MCF 10A (cell line): ENCODE measurements around the gene PRM1. TPM values are rescaled to one million over a fixed set of nuclear protein-coding genes. Genes with fewer than 3 reads are reported as not detected.

Source experiments
- BruUV-seq: library from RNA; stranded (reverse); fragments of 400-500 nt; replicated peaks from 2 replicates; lab custom pipeline; 2021; lab: Mats Ljungman, UMichigan
- CTCF ChIA-PET: fragments of 300-600 bp; sonication (Branson Sonifier 250); formaldehyde crosslinking; extraction: SDS; loops from one replicate; lab custom pipeline; 2021; ENCODE audit warnings: antibody characterized with exemption, inconsistent platforms; lab: Yijun Ruan, JAX
- POLR2A ChIA-PET: fragments of 300-600, 350-650 bp; sonication (Branson Sonifier 250); formaldehyde crosslinking; extraction: SDS; loops from one replicate; lab custom pipeline; 2020; ENCODE audit warnings: antibody characterized with exemption, inconsistent platforms; lab: Yijun Ruan, JAX
- DNase-seq: peaks from one replicate; pipeline ENCODE4 v3.0.0-alpha.2; 2018; ENCODE audit not compliant: unreplicated experiment
- H3K27ac Mint-ChIP-seq: one replicate; pipeline ENCODE4 v1.8.0; 2022; ENCODE audit warnings: mild to moderate bottlenecking, low read depth, mixed read lengths; ENCODE audit not compliant: unreplicated experiment
- H3K27me3 Mint-ChIP-seq: one replicate; pipeline ENCODE4 v1.8.0; 2022; ENCODE audit warnings: mixed read lengths; ENCODE audit not compliant: insufficient read depth, unreplicated experiment
- H3K36me3 Mint-ChIP-seq: one replicate; pipeline ENCODE4 v1.8.0; 2022; ENCODE audit warnings: mild to moderate bottlenecking, moderate library complexity, mixed read lengths; ENCODE audit not compliant: insufficient read depth, unreplicated experiment
- H3K4me1 Mint-ChIP-seq: one replicate; pipeline ENCODE4 v1.8.0; 2022; ENCODE audit warnings: mixed read lengths; ENCODE audit not compliant: insufficient read depth, unreplicated experiment
- H3K4me3 Mint-ChIP-seq: one replicate; pipeline ENCODE4 v1.8.0; 2022; ENCODE audit warnings: mild to moderate bottlenecking, moderate library complexity, mixed read lengths; ENCODE audit not compliant: unreplicated experiment
- H3K9me3 Mint-ChIP-seq: one replicate; pipeline ENCODE4 v1.8.0; 2022; ENCODE audit warnings: mixed read lengths; ENCODE audit not compliant: unreplicated experiment
- intact Hi-C: fragments of 100-400 bp; cut with micrococcal nuclease; formaldehyde crosslinking; loops from 2 replicates; pipeline ENCODE4 v1.14.1; 2022
- total RNA-seq: library from RNA; stranded (reverse); gene quantifications from 2 replicates; pipeline ENCODE4 v1.2.3, GENCODE V29; 2022
- TF ChIP-seq, protein P1 (sequence below): fragments of 200-600 bp; IDR thresholded peaks from one replicate; pipeline ENCODE4 v1.8.0; 2022; ENCODE audit warnings: antibody characterized with exemption, mild to moderate bottlenecking; ENCODE audit not compliant: unreplicated experiment

Gene PRM1
- total RNA-seq, 1 experiment from 2014 or later: not detected

DNA sequence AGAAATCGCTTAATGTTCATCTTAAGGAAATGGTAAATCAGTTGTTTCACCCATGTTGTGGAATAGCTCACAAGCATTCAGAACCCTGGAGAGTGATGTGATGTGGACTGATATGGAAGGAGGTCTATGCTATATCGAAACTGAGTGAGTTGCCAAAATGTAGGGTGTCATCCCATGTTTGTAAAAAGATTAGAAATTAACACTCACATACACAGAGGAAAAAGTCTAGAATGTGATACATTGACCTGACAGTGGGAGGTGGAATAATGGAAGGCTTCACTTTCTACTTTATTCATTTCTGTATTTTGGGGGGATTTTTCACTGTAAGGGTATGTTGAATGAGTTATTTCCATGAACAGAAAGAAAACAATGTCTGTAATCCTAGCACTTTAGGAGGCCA is 4.7 kb upstream of the PRM1 start:
- H3K36me3 Mint-ChIP-seq: no peaks in the 10 kb centered on the region
- DNase-seq: no peak
- no peak overlapping the region for H3K27ac Mint-ChIP-seq
- no peak overlapping the region for H3K4me3 Mint-ChIP-seq
- no peaks in the 10 kb centered on the region for H3K9me3 Mint-ChIP-seq
- intact Hi-C loops: no loop called here
- no TSS peak for BruUV-seq
- TF ChIP-seq, protein P1, sequence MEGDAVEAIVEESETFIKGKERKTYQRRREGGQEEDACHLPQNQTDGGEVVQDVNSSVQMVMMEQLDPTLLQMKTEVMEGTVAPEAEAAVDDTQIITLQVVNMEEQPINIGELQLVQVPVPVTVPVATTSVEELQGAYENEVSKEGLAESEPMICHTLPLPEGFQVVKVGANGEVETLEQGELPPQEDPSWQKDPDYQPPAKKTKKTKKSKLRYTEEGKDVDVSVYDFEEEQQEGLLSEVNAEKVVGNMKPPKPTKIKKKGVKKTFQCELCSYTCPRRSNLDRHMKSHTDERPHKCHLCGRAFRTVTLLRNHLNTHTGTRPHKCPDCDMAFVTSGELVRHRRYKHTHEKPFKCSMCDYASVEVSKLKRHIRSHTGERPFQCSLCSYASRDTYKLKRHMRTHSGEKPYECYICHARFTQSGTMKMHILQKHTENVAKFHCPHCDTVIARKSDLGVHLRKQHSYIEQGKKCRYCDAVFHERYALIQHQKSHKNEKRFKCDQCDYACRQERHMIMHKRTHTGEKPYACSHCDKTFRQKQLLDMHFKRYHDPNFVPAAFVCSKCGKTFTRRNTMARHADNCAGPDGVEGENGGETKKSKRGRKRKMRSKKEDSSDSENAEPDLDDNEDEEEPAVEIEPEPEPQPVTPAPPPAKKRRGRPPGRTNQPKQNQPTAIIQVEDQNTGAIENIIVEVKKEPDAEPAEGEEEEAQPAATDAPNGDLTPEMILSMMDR: no peak
- POLR2A ChIA-PET: interaction anchor here (0.5 kb wide), 1 partner anchor 151 kb away, joined by 3 read pairs; no protein-coding TSS in a partner anchor
- H3K4me1 Mint-ChIP-seq: no peaks in the 10 kb centered on the region
- peaks cover 59% of the 10 kb centered on the region for H3K27me3 Mint-ChIP-seq
- CTCF ChIA-PET: no interaction called here

DNA sequence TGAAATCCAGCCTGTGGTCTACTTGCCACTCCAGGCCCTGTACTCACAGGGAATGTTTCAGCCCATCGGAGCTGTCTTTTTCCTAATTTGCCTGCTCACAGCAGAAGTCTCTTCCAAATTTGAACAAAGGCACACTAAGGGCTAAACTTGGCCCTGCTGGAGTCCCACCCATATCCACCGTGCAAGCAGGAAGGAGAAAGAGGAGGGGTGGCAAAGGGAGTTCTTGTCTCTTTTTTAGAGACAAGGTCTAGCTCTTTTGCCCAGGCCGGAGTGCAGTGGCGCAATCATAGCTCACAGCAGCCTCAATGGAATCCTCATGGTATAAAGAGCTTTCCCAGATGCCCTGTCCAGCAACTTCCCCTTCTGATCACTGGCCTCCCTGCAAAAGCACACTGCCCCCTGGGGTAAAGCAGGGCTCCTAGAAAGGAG is 2.7 kb upstream of the PRM1 start:
- ChIA-PET CTCF (interaction anchor here (0.6 to 0.9 kb wide), 3 partner anchors 320 to 1490 kb away, joined by 3 to 4 read pairs (median 3); no protein-coding TSS in a partner anchor), POLR2A (no interaction called here)
- Mint-ChIP-seq H3K9me3 (no peaks in the 10 kb centered on the region), H3K4me3 (no peak overlapping the region), H3K27ac (no peak overlapping the region), H3K27me3 (peaks cover 45% of the 10 kb centered on the region), H3K4me1 (no peaks in the 10 kb centered on the region), H3K36me3 (no peaks in the 10 kb centered on the region)
- intact Hi-C loops: no loop called here
- no TSS peak for BruUV-seq
- no peak for DNase-seq
- TF ChIP-seq, protein P1: no peak

DNA sequence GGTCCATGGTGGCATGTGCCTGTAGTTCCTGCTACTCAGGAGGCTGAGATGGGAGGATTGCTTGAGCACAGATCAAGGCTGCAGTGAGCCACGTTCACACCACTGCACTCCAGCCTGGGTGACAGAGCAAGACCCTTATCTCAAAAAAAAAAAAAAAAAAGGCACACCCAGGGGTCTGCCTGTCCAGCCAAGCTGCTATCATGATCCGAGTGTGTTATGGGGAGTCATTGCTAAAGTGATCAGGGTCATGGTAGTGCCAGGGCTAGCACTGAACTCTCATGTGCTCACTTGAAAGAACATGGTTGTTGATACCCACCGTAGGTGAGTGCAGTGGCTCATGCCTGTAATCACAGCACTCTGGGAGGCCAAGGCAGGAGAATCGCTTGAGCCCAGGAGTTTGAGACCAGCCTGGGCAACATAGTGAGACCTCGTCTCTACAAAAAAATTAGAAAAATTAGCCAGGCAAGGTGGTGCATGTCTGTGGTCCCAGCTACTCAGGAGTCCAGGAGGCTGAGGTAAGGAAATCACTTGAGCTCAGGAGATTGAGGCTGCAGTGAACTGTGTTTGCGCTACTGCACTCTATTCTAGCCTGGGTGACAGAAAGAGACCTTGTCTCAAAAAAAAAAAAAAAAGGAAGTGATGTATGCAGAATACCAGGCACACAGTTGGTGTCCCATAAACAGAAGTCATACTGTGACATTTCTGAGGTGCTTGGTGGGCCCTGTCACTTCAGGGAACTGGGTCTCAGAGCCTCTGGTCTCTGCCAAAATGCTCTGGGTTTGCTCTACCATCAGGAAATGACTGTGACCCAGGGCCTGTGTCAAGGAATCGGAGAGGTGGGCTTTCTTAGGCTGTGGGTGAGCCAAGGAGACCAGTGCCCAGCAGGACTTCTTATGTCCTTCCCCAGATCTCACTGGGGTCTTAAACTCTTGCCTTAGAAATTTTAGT is 2.2 kb downstream of the PRM1 start:
- no TSS peak for BruUV-seq
- POLR2A ChIA-PET: no interaction called here
- CTCF ChIA-PET: interaction anchor here (0.5 to 0.7 kb wide), 2 partner anchors 38 to 74 kb away, joined by 3 read pairs; no protein-coding TSS in a partner anchor
- intact Hi-C loops: no loop called here
- Mint-ChIP-seq H3K27ac (no peak overlapping the region), H3K4me3 (no peak overlapping the region), H3K9me3 (no peaks in the 10 kb centered on the region), H3K4me1 (peaks cover 6% of the 10 kb centered on the region), H3K36me3 (no peaks in the 10 kb centered on the region), H3K27me3 (peaks cover 19% of the 10 kb centered on the region)
- TF ChIP-seq, protein P1: no peak
- no peak for DNase-seq

DNA sequence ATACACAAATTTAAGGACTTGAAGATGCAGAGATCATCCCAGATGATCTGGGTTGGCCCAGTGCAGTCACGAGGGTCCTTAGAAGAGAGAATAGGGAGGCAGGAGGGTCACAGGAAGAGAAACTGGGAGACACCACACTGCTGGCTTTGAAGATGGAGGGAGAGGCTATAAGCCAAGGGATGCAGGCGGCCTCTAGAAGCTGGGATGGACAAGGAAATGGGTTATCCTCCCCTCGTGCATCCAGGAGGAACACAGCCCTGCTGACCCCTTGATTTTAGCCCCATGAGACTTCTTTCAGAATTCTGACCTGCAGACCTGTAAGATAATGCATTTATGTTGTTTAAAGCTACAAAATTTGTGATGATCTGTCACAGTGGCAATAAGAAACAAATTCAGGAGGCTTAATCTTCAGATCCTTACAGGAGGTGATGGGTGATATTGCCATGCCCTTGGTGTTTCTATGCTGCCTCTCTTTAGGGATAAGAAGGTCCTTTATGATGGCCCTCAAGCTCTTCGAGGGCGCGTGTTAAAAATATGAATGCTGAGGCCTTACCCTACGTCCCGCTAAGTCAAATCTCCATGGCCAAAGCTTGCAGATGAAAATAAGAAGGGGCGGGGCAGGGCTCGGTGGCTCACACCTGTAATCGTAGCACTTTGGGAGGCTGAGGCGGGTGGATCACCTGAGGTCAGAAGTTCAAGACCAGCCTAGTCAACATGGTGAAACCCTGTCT is 3.4 kb downstream of the PRM1 start:
- H3K27me3 Mint-ChIP-seq: peaks cover 11% of the 10 kb centered on the region

More for the DNA sequence above, 3.4 kb downstream of the PRM1 start:
- no TSS peak for BruUV-seq
- no peaks in the 10 kb centered on the region for H3K36me3 Mint-ChIP-seq
- TF ChIP-seq, protein P1: no peak
- H3K27ac Mint-ChIP-seq: no peak overlapping the region
- CTCF ChIA-PET: no interaction called here
- POLR2A ChIA-PET: interaction anchor here (0.7 to 1.0 kb wide), 2 partner anchors 9 to 15 kb away, joined by 3 read pairs; partner anchors contain the start of gene TNP2
- no peak for DNase-seq
- H3K4me3 Mint-ChIP-seq: no peak overlapping the region
- peaks cover 6% of the 10 kb centered on the region for H3K4me1 Mint-ChIP-seq
- intact Hi-C loops: no loop called here
- no peaks in the 10 kb centered on the region for H3K9me3 Mint-ChIP-seq
